ENCODE measurements around the gene CCDC122.

Gene CCDC122

DNA sequence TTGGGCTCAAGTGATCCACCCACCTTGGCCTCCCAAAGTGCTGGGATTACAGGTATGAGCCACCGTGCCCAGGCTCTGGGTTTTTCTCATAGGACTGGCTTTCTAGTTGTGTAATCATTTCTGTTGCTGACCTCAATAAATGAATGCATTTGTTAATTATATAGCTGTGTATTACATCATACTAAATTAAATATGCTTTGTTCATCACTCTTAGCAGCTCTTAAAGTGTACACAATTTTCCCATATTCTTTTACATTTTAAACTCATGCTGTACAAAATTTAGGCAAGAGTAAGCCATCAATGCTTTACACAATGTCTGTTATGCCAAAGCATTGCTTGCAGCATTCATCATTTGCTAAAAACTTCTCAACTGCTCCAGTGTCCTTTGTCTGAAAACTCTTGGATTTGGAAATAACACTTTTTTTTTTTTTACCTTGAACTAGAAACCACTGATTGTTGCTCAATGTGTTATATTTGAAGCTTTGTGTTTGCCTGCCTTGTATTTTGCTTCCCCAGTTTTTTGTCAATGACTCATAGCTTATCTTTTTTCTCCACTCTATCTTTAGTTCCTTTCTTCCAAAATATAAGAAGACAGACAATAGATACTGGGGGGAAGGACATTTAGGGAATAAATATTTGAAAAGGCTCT, 31.4 kb downstream of the CCDC122 start:
- Histone ChIP-seq H3K27ac (ENCODE audit: low read depth, low read length) (no peak overlapping the region), H4K91ac (ENCODE audit: low read depth, low read length) (no peak overlapping the region), H3K9me3 (ENCODE audit: insufficient read depth, low read depth, low read length) (peaks cover 4% of the 10 kb centered on the region), H3K79me2 (ENCODE audit: control insufficient read depth, insufficient read depth, low read length, poor library complexity) (no peaks in the 10 kb centered on the region), H2BK120ac (ENCODE audit: insufficient read depth, low read length, poor library complexity) (no peak overlapping the region), H2AFZ (ENCODE audit: insufficient read depth, low read length, poor library complexity) (no peak overlapping the region), H3K18ac (ENCODE audit: low read length) (no peak overlapping the region), H4K8ac (ENCODE audit: low read depth, low read length) (no peak overlapping the region), H3K4me3 (ENCODE audit: low read depth, low read length) (no peak overlapping the region), H3K14ac (ENCODE audit: low read length) (no peak overlapping the region), H3K27me3 (ENCODE audit: insufficient read depth, low read length) (no peaks in the 10 kb centered on the region), H2BK12ac (ENCODE audit: low read length) (no peak overlapping the region), H3K4ac (ENCODE audit: low read depth, low read length) (no peak overlapping the region), H3K23ac (ENCODE audit: low read length) (no peak overlapping the region), H4K12ac (ENCODE audit: low read depth, low read length) (no peak overlapping the region), H3K36me3 (ENCODE audit: control insufficient read depth in 1 of 2, insufficient read depth in 2 of 2, low read length in 2 of 2) (peaks cover 2 to 4% of the 10 kb centered on the region in 2 experiments), H3K79me1 (ENCODE audit: low read length) (no peaks in the 10 kb centered on the region), H2BK5ac (ENCODE audit: low read depth, low read length, poor library complexity) (no peak overlapping the region), H3K4me2 (ENCODE audit: low read length) (no peak overlapping the region), H2AK5ac (ENCODE audit: low read length) (no peak overlapping the region), H3K9ac (ENCODE audit: low read length) (no peak overlapping the region), H3K4me1 (ENCODE audit: control insufficient read depth in 1 of 2, insufficient read depth in 2 of 2, low read length in 2 of 2) (no peaks in the 10 kb centered on the region)
- no CpG with 5 or more reads among the region's 1 CpG for WGBS (ENCODE audit: extremely low coverage, insufficient coverage, insufficient read length)
- peak in 1 of 2 donors; percentile 62 for DNase-seq

DNA sequence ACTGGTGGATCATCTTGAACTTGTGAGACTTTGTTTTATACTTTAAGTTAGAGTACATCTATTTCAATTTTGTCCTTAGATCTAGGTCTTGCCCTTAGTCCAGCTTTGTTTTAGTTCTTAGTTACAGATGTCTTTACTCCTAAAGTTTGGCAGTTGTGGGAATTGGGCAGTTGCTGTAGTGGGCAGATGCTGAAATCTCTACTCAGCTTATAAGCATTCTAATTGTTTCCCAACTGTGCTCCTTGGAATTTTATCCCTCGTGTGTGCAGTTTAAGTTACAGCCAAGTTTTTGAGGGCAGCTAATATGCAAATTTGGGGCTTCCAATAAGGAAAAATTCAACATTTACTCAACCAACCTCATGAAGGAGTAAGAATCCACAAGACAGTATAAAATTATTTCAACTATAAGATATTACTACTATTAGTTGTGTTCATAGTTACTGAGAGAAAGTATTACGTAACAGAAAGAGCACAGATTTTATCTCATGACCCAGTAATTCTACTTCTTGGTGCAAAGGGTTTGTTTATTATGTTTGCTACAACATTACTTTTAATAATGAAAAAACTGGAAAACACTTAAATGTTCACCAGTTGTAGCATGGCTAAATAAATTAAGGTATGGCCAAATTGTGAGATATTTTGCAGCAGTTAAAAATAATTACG, 32.9 kb downstream of the CCDC122 start:
- no peak overlapping the region for H3K27ac ChIP-seq (ENCODE audit: low read depth, low read length)
- no peak overlapping the region for H3K18ac ChIP-seq (ENCODE audit: low read length)
- H3K4me3 ChIP-seq (ENCODE audit: low read depth, low read length) = no peak overlapping the region
- no peak overlapping the region for H3K4ac ChIP-seq (ENCODE audit: low read depth, low read length)
- no peak overlapping the region for H4K91ac ChIP-seq (ENCODE audit: low read depth, low read length)
- H2BK5ac ChIP-seq (ENCODE audit: low read depth, low read length, poor library complexity) = no peak overlapping the region
- DNase-seq = peak; percentile 3 to 73
- no peak overlapping the region for H3K23ac ChIP-seq (ENCODE audit: low read length)
- H2BK120ac ChIP-seq (ENCODE audit: insufficient read depth, low read length, poor library complexity) = no peak overlapping the region
- no peak overlapping the region for H3K9ac ChIP-seq (ENCODE audit: low read length)
- H3K79me1 ChIP-seq (ENCODE audit: low read length) = no peaks in the 10 kb centered on the region
- no peak overlapping the region for H3K14ac ChIP-seq (ENCODE audit: low read length)
- no peak overlapping the region for H2AK5ac ChIP-seq (ENCODE audit: low read length)
- no peaks in the 10 kb centered on the region for H3K4me1 ChIP-seq (ENCODE audit: control insufficient read depth in 1 of 2, insufficient read depth in 2 of 2, low read length in 2 of 2)
- WGBS (ENCODE audit: extremely low coverage, insufficient coverage, insufficient read length) = no CpG with 5 or more reads among the region's 3 CpGs
- H4K8ac ChIP-seq (ENCODE audit: low read depth, low read length) = no peak overlapping the region
- no peaks in the 10 kb centered on the region for H3K79me2 ChIP-seq (ENCODE audit: control insufficient read depth, insufficient read depth, low read length, poor library complexity)
- H2AFZ ChIP-seq (ENCODE audit: insufficient read depth, low read length, poor library complexity) = no peak overlapping the region
- no peak overlapping the region for H4K12ac ChIP-seq (ENCODE audit: low read depth, low read length)
- H3K27me3 ChIP-seq (ENCODE audit: insufficient read depth, low read length) = no peaks in the 10 kb centered on the region
- no peak overlapping the region for H2BK12ac ChIP-seq (ENCODE audit: low read length)
- H3K36me3 ChIP-seq (ENCODE audit: control insufficient read depth in 1 of 2, insufficient read depth in 2 of 2, low read length in 2 of 2) = peaks cover 2 to 4% of the 10 kb centered on the region in 2 experiments
- H3K9me3 ChIP-seq (ENCODE audit: insufficient read depth, low read depth, low read length) = peaks cover 4% of the 10 kb centered on the region
- no peak overlapping the region for H3K4me2 ChIP-seq (ENCODE audit: low read length)

- Histone ChIP-seq H2BK5ac (ENCODE audit: low read depth, low read length, poor library complexity) (no peak overlapping the region), H3K79me2 (ENCODE audit: control insufficient read depth, insufficient read depth, low read length, poor library complexity) (no peaks in the 10 kb centered on the region), H3K4me3 (ENCODE audit: low read depth, low read length) (no peak overlapping the region), H3K9ac (ENCODE audit: low read length) (no peak overlapping the region), H3K18ac (ENCODE audit: low read length) (no peak overlapping the region), H3K27me3 (ENCODE audit: insufficient read depth, low read length) (no peaks in the 10 kb centered on the region), H3K9me3 (ENCODE audit: insufficient read depth, low read depth, low read length) (no peaks in the 10 kb centered on the region), H3K4me2 (ENCODE audit: low read length) (no peak overlapping the region), H2AFZ (ENCODE audit: insufficient read depth, low read length, poor library complexity) (no peak overlapping the region), H4K8ac (ENCODE audit: low read depth, low read length) (no peak overlapping the region), H3K4ac (ENCODE audit: low read depth, low read length) (no peak overlapping the region), H4K12ac (ENCODE audit: low read depth, low read length) (no peak overlapping the region), H3K79me1 (ENCODE audit: low read length) (no peaks in the 10 kb centered on the region), H2BK12ac (ENCODE audit: low read length) (no peak overlapping the region), H3K23ac (ENCODE audit: low read length) (no peak overlapping the region), H2AK5ac (ENCODE audit: low read length) (no peak overlapping the region), H3K36me3 (ENCODE audit: control insufficient read depth in 1 of 2, insufficient read depth in 2 of 2, low read length in 2 of 2) (no peaks in the 10 kb centered on the region), H3K27ac (ENCODE audit: low read depth, low read length) (no peak overlapping the region), H4K91ac (ENCODE audit: low read depth, low read length) (no peak overlapping the region), H3K14ac (ENCODE audit: low read length) (no peak overlapping the region), H2BK120ac (ENCODE audit: insufficient read depth, low read length, poor library complexity) (no peak overlapping the region), H3K4me1 (ENCODE audit: control insufficient read depth in 1 of 2, insufficient read depth in 2 of 2, low read length in 2 of 2) (no peaks in the 10 kb centered on the region)
- DNase-seq = peak; percentile 67 to 79
- no CpG with 5 or more reads among the region's 4 CpGs for WGBS (ENCODE audit: extremely low coverage, insufficient coverage, insufficient read length)
These were observed 40.6 kb downstream of the CCDC122 start for GRCh38 chr13:43838909-43839308.

- Histone ChIP-seq H3K36me3 (ENCODE audit: control insufficient read depth in 1 of 2, insufficient read depth in 2 of 2, low read length in 2 of 2) (no peaks in the 10 kb centered on the region), H3K4me1 (ENCODE audit: control insufficient read depth in 1 of 2, insufficient read depth in 2 of 2, low read length in 2 of 2) (no peaks in the 10 kb centered on the region), H3K23ac (ENCODE audit: low read length) (no peak overlapping the region), H4K12ac (ENCODE audit: low read depth, low read length) (no peak overlapping the region), H3K18ac (ENCODE audit: low read length) (no peak overlapping the region), H3K4ac (ENCODE audit: low read depth, low read length) (no peak overlapping the region), H2AK5ac (ENCODE audit: low read length) (no peak overlapping the region), H4K91ac (ENCODE audit: low read depth, low read length) (no peak overlapping the region), H3K27me3 (ENCODE audit: insufficient read depth, low read length) (no peaks in the 10 kb centered on the region), H2BK120ac (ENCODE audit: insufficient read depth, low read length, poor library complexity) (no peak overlapping the region), H3K4me3 (ENCODE audit: low read depth, low read length) (no peak overlapping the region), H4K8ac (ENCODE audit: low read depth, low read length) (no peak overlapping the region), H3K4me2 (ENCODE audit: low read length) (no peak overlapping the region), H3K9me3 (ENCODE audit: insufficient read depth, low read depth, low read length) (no peaks in the 10 kb centered on the region), H3K79me1 (ENCODE audit: low read length) (no peaks in the 10 kb centered on the region), H3K79me2 (ENCODE audit: control insufficient read depth, insufficient read depth, low read length, poor library complexity) (no peaks in the 10 kb centered on the region), H3K9ac (ENCODE audit: low read length) (no peak overlapping the region), H2AFZ (ENCODE audit: insufficient read depth, low read length, poor library complexity) (no peak overlapping the region), H3K14ac (ENCODE audit: low read length) (no peak overlapping the region), H2BK5ac (ENCODE audit: low read depth, low read length, poor library complexity) (no peak overlapping the region), H2BK12ac (ENCODE audit: low read length) (no peak overlapping the region), H3K27ac (ENCODE audit: low read depth, low read length) (no peak overlapping the region)
- DNase-seq = no peak
- WGBS (ENCODE audit: extremely low coverage, insufficient coverage, insufficient read length) = no CpG with 5 or more reads among the region's 2 CpGs
These were observed 43.8 kb downstream of the CCDC122 start for GRCh38 chr13:43835701-43836100.

Data from trophoblast cell (in vitro differentiated cells and primary cell).